CD14-positive monocyte (primary cell): ENCODE data around the gene CFAP68. TPM values are rescaled to one million over a fixed set of nuclear protein-coding genes. Genes with fewer than 3 reads are reported as not detected.

ENCODE experiments used
- DNase-seq, 3 donors: peaks; one replicate each; pipeline ENCODE4 v3.0.0-alpha.2; 2011 to 2022
- H2AFZ ChIP-seq: 2 replicates; pipeline ENCODE4 v1.6.0; 2012; ENCODE audit warnings: mild to moderate bottlenecking, low read depth, low read length, inconsistent platforms; ENCODE audit not compliant: insufficient read depth, poor library complexity, severe bottlenecking
- H3K27ac ChIP-seq, 2 donors: 1 replicate in 1 of 2; 2 replicates in 1 of 2; pipeline ENCODE4 v1.5.1; 2012 to 2013; ENCODE audit warnings: low read length in 2 of 2, control low read depth in 1 of 2, inconsistent platforms in 1 of 2, low read depth in 1 of 2, mild to moderate bottlenecking in 1 of 2
- H3K27me3 ChIP-seq, 2 donors: one replicate each; pipeline versions ENCODE4 v1.6.0 to v1.6.1; 2011 to 2013; ENCODE audit warnings: low read length in 2 of 2; ENCODE audit not compliant: control insufficient read depth in 2 of 2, insufficient read depth in 2 of 2
- H3K36me3 ChIP-seq, 2 donors: replicated peaks in 1 of 2; 1 replicate in 1 of 2; 2 replicates in 1 of 2; pipeline versions ENCODE4 v1.5.1 to v1.6.1; 2012 to 2013; ENCODE audit warnings: low read length in 2 of 2, control low read depth in 1 of 2, inconsistent platforms in 1 of 2, mild to moderate bottlenecking in 1 of 2; ENCODE audit not compliant: insufficient read depth in 2 of 2, control insufficient read depth in 1 of 2
- H3K4me1 ChIP-seq, 2 donors: 1 replicate in 1 of 2; 2 replicates in 1 of 2; pipeline versions ENCODE4 v1.5.1 to v1.6.1; 2012 to 2013; ENCODE audit warnings: low read length in 2 of 2, control low read depth in 1 of 2, inconsistent platforms in 1 of 2, mild to moderate bottlenecking in 1 of 2, moderate library complexity in 1 of 2; ENCODE audit not compliant: insufficient read depth in 2 of 2, control insufficient read depth in 1 of 2
- H3K4me2 ChIP-seq: replicated peaks from 2 replicates; pipeline ENCODE3; 2012; ENCODE audit warnings: low read length, moderate library complexity, mild to moderate bottlenecking; ENCODE audit not compliant: poor library complexity, severe bottlenecking; ENCODE audit errors: extremely low read depth
- H3K4me3 ChIP-seq, 3 experiments: fragments of 200-600 bp in 1 of 3; sonication (generic) in 1 of 3; replicated peaks in 1 of 3; 1 replicate in 2 of 3; 2 replicates in 1 of 3; pipeline ENCODE4 v1.5.1; 2011 to 2013; ENCODE audit warnings: low read length in 3 of 3, mild to moderate bottlenecking in 3 of 3, control low read depth in 2 of 3, low read depth in 2 of 3, inconsistent platforms in 1 of 3, moderate library complexity in 1 of 3
- H3K79me2 ChIP-seq: 2 replicates; pipeline ENCODE4 v1.6.0; 2012; ENCODE audit warnings: mild to moderate bottlenecking, control low read depth, inconsistent platforms, low read length, moderate library complexity; ENCODE audit not compliant: insufficient read depth
- H3K9ac ChIP-seq: 2 replicates; pipeline ENCODE4 v1.6.0; 2017; ENCODE audit warnings: low read length, mild to moderate bottlenecking; ENCODE audit not compliant: insufficient read depth, poor library complexity, severe bottlenecking
- H3K9me3 ChIP-seq, 2 donors: replicated peaks in 1 of 2; 1 replicate in 1 of 2; 2 replicates in 1 of 2; pipeline versions ENCODE4 v1.5.1 to v1.6.1; 2012 to 2013; ENCODE audit warnings: low read length in 2 of 2, control low read depth in 1 of 2; ENCODE audit not compliant: control insufficient read depth in 1 of 2, insufficient read depth in 1 of 2
- H4K20me1 ChIP-seq: 2 replicates; pipeline ENCODE4 v1.6.0; 2012; ENCODE audit warnings: mild to moderate bottlenecking, low read length, control low read depth, moderate library complexity; ENCODE audit not compliant: insufficient read depth
- H3K27ac Mint-ChIP-seq, 7 donors: one replicate each; pipeline ENCODE4 v1.8.0; 2020; ENCODE audit warnings: mild to moderate bottlenecking in 7 of 7, mixed read lengths in 7 of 7, moderate library complexity in 6 of 7, inconsistent platforms in 2 of 7
- H3K27me3 Mint-ChIP-seq, 3 donors: one replicate each; pipeline ENCODE4 v1.8.0; 2021 to 2022; ENCODE audit warnings: low read depth in 3 of 3, mild to moderate bottlenecking in 3 of 3, mixed read lengths in 3 of 3, moderate library complexity in 3 of 3, inconsistent platforms in 1 of 3
- H3K36me3 Mint-ChIP-seq, 2 donors: one replicate each; pipeline ENCODE4 v1.8.0; 2020; ENCODE audit warnings: mixed read lengths in 2 of 2, inconsistent platforms in 1 of 2, mild to moderate bottlenecking in 1 of 2
- H3K4me1 Mint-ChIP-seq: one replicate; pipeline ENCODE4 v1.8.0; 2020; ENCODE audit warnings: mild to moderate bottlenecking, mixed read lengths
- H3K4me3 Mint-ChIP-seq, 2 donors: one replicate each; pipeline ENCODE4 v1.8.0; 2020; ENCODE audit warnings: mild to moderate bottlenecking in 2 of 2, mixed read lengths in 2 of 2, moderate library complexity in 1 of 2
- H3K9me3 Mint-ChIP-seq, 7 donors: one replicate each; pipeline ENCODE4 v1.8.0; 2020 to 2022; ENCODE audit warnings: mixed read lengths in 7 of 7, mild to moderate bottlenecking in 6 of 7, moderate library complexity in 6 of 7, inconsistent platforms in 2 of 7
- CTCF ChIP-seq: fragments of 200-600 bp; IDR thresholded peaks from one replicate; pipeline ENCODE4 v1.8.0; 2022; ENCODE audit warnings: antibody characterized with exemption, mild to moderate bottlenecking
- WGBS: methylation state at CpG from one replicate; pipeline ENCODE4 v1.1.5; 2013; ENCODE audit warnings: missing lambda C conversion rate; ENCODE audit not compliant: insufficient coverage; 5-methylcytosine and 5-hydroxymethylcytosine counted together
- intact Hi-C, 2 donors: fragments of 100-400 bp; cut with micrococcal nuclease; formaldehyde crosslinking; loops; one replicate each; pipeline versions ENCODE4 v1.15.0 to v1.15.1; 2023
- polyA plus RNA-seq, 3 donors: library from polyadenylated mRNA; depleted of rRNA in 1 of 3; unstranded in 2 of 3; stranded (reverse) in 1 of 3; fragments of 300-500 nt in 2 of 3; fragments of >200 nt in 1 of 3; fragmentation: Illumina TruSeq in 2 of 3; gene quantifications; 1 replicate in 2 of 3; 2 replicates in 1 of 3; pipeline ENCODE4 v1.2.3, GENCODE V29; 2012 to 2021

The CFAP68 gene
- polyA plus RNA-seq, 3 donors = 3.6 to 5.3 (median 5.0) TPM

- no peak for DNase-seq
- Mint-ChIP-seq H3K27me3 (peaks cover 42 to 51% (median 44%) of the 10 kb centered on the region in 3 donors), H3K36me3 (no peaks in the 10 kb centered on the region), H3K4me1 (no peaks in the 10 kb centered on the region), H3K27ac (no peak overlapping the region), H3K9me3 (peaks cover 0 to 2% (median 2%) of the 10 kb centered on the region in 7 donors), H3K4me3 (peak overlapping the region in 1 of 2 donors; percentile 41)
- intact Hi-C loops = no loop called here
- Histone ChIP-seq H2AFZ (no peak overlapping the region), H3K27me3 (peaks cover 13 to 41% of the 10 kb centered on the region in 2 donors), H3K4me3 (no peak overlapping the region), H3K27ac (no peak overlapping the region), H3K9me3 (no peaks in the 10 kb centered on the region), H3K9ac (no peak overlapping the region), H3K36me3 (no peaks in the 10 kb centered on the region), H3K4me2 (no peak overlapping the region), H3K4me1 (no peaks in the 10 kb centered on the region), H4K20me1 (no peaks in the 10 kb centered on the region), H3K79me2 (no peaks in the 10 kb centered on the region)
- TF ChIP-seq CTCF = no peak
- 80% methylated on average over 8 of the region's 9 CpGs for WGBS
These were observed 31.6 kb downstream of the CFAP68 start for GRCh38 chr11:111910676-111911562.

GRCh38 chr11:111911563-111912401 lies 32.4 kb downstream of the CFAP68 start, which contains the start of gene CRYAB:
CRYAB (minus strand) TSS chr11:111911770; CDS start chr11:111911724, 46 bp downstream.
- Mint-ChIP-seq H3K36me3 (no peaks in the 10 kb centered on the region), H3K4me3 (peak within 1 kb of the TSS in 1 of 2 donors; percentile 41), H3K9me3 (peaks cover 0 to 2% (median 0%) of the 10 kb centered on the region in 7 donors), H3K27me3 (peaks cover 47 to 58% (median 50%) of the 10 kb centered on the region in 3 donors), H3K27ac (no peak within 1 kb of the TSS), H3K4me1 (no peaks in the 10 kb centered on the region)
- no peaks in the 10 kb centered on the region for H3K36me3 ChIP-seq
- no peak for TF ChIP-seq CTCF
- H3K9me3 ChIP-seq = no peaks in the 10 kb centered on the region
- no peak within 1 kb of the TSS for H3K4me2 ChIP-seq
- no peak for DNase-seq
- H3K27ac ChIP-seq = no peak within 1 kb of the TSS
- intact Hi-C loops = no loop called here
- no peak within 1 kb of the TSS for H2AFZ ChIP-seq
- H4K20me1 ChIP-seq = no peaks in the 10 kb centered on the region
- H3K9ac ChIP-seq = no peak within 1 kb of the TSS
- no peaks in the 10 kb centered on the region for H3K79me2 ChIP-seq
- H3K4me3 ChIP-seq = no peak within 1 kb of the TSS
- H3K4me1 ChIP-seq = no peaks in the 10 kb centered on the region
- 86% methylated on average over 6 of the region's 17 CpGs for WGBS
- peaks cover 13 to 43% of the 10 kb centered on the region in 2 donors for H3K27me3 ChIP-seq
